Suprapubic skin (tissue), 4 donors: ENCODE data around the gene MRPS35.

Source experiments
- CTCF ChIP-seq, 2 donors: fragments of 200-600 bp in 1 of 2; fragments of 450-650 bp in 1 of 2; sonication (generic) in 1 of 2; IDR thresholded peaks; one replicate each; pipeline ENCODE4 v1.5.1; 2016 to 2019; ENCODE audit warnings: antibody characterized with exemption in 2 of 2, mild to moderate bottlenecking in 1 of 2, moderate library complexity in 1 of 2
- POLR2A ChIP-seq, 2 donors: fragments of 450-650 bp; IDR thresholded peaks; one replicate each; pipeline ENCODE4 v1.6.1; 2017; ENCODE audit warnings: antibody characterized with exemption in 2 of 2, mild to moderate bottlenecking in 2 of 2, moderate library complexity in 2 of 2
- POLR2AphosphoS5 ChIP-seq, 3 donors: sonication (generic); formaldehyde crosslinking; IDR thresholded peaks; one replicate each; pipeline ENCODE4 v1.6.1; 2017; ENCODE audit warnings: antibody characterized with exemption in 3 of 3

GRCh38 chr12:27673101-27673718, 37.4 kb upstream of the MRPS35 start:
- TF ChIP-seq CTCF (IDR thresholded peaks at IDR 0.05) (no peak), POLR2A (IDR thresholded peaks at IDR 0.05) (no peak), POLR2AphosphoS5 (IDR thresholded peaks at IDR 0.05) (no peak)
